Activated CD4-positive, alpha-beta T cell treated with anti-CD3 and anti-CD28 coated beads, Interleukin-2, Interleukin-4, amounts not matched to agents 100 ng/mL and 50 ng/mL, durations not matched to agents 16 hours and 8 hours (primary cell): Measurements from ENCODE around the gene SPINK5.
"Not testable (repeated sequence)": the region's sequence is repeated elsewhere in the genome, so short reads cannot be mapped to it uniquely, and the experiment has no call there.

Experiments used
- DNase-seq: peaks from one replicate; pipeline ENCODE4 v3.0.0-alpha.2; 2020; ENCODE audit warnings: low spot score

Gene SPINK5

GRCh38 chr5:148063861-148064260 is at the start of gene SPINK5:
Gene SPINK5 (plus strand): TSS chr5:148063980. CDS start chr5:148064045, 65 bp downstream.
- no peak for DNase-seq

- no peak for DNase-seq
Observed at GRCh38 chr5:148014276-148014675, 49.5 kb upstream of the SPINK5 start.

- DNase-seq: no peak
Observed at GRCh38 chr5:148020257-148020988, 43.4 kb upstream of the SPINK5 start.

GRCh38 chr5:148027505-148027904 is 36.3 kb upstream of the SPINK5 start:
- DNase-seq: no peak

- no peak for DNase-seq
Observed at GRCh38 chr5:148029131-148029530, 34.6 kb upstream of the SPINK5 start.

GRCh38 chr5:148033134-148033533 is 30.6 kb upstream of the SPINK5 start:
- DNase-seq: no peak

- no peak for DNase-seq
Observed at GRCh38 chr5:148035676-148036075, 28.1 kb upstream of the SPINK5 start.

- DNase-seq: no peak
Observed at GRCh38 chr5:148042881-148043280, 20.9 kb upstream of the SPINK5 start.

- DNase-seq: no peak
Observed at GRCh38 chr5:148043705-148044104, 20.1 kb upstream of the SPINK5 start.

GRCh38 chr5:148055160-148055559 is 8.6 kb upstream of the SPINK5 start:
- not testable (repeated sequence) for DNase-seq

- DNase-seq: no peak
Observed at GRCh38 chr5:148060309-148060708, 3.5 kb upstream of the SPINK5 start.

- DNase-seq: no peak
Observed at GRCh38 chr5:148060881-148061280, 2.9 kb upstream of the SPINK5 start.

- no peak for DNase-seq
Observed at GRCh38 chr5:148070621-148071020, 6.8 kb downstream of the SPINK5 start.

- no peak for DNase-seq
Observed at GRCh38 chr5:148072207-148072606, 8.4 kb downstream of the SPINK5 start.

GRCh38 chr5:148075529-148075928 is 11.7 kb downstream of the SPINK5 start:
- no peak for DNase-seq

- DNase-seq: no peak
Observed at GRCh38 chr5:148083203-148083602, 19.4 kb downstream of the SPINK5 start.

GRCh38 chr5:148084269-148084668 is 20.5 kb downstream of the SPINK5 start:
- DNase-seq: no peak

GRCh38 chr5:148085310-148085709 is 21.5 kb downstream of the SPINK5 start:
- DNase-seq: no peak

- no peak for DNase-seq
Observed at GRCh38 chr5:148085977-148086705, 22.4 kb downstream of the SPINK5 start.

- no peak for DNase-seq
Observed at GRCh38 chr5:148090146-148090772, 26.5 kb downstream of the SPINK5 start.

- DNase-seq: peak; percentile 3
Observed at GRCh38 chr5:148090773-148091250, 27.0 kb downstream of the SPINK5 start.

- DNase-seq: no peak
Observed at GRCh38 chr5:148091991-148092964, 28.5 kb downstream of the SPINK5 start.
